ENCODE data around the gene RAPGEF4. TPM values are rescaled to one million over a fixed set of nuclear protein-coding genes. Genes with fewer than 3 reads are reported as not detected.

The RAPGEF4 gene
- total and polyA plus RNA-seq, 2 donors (not counting 1 experiment from before 2014, with no cell fraction given), result 0.22 to 0.30 TPM

DNA sequence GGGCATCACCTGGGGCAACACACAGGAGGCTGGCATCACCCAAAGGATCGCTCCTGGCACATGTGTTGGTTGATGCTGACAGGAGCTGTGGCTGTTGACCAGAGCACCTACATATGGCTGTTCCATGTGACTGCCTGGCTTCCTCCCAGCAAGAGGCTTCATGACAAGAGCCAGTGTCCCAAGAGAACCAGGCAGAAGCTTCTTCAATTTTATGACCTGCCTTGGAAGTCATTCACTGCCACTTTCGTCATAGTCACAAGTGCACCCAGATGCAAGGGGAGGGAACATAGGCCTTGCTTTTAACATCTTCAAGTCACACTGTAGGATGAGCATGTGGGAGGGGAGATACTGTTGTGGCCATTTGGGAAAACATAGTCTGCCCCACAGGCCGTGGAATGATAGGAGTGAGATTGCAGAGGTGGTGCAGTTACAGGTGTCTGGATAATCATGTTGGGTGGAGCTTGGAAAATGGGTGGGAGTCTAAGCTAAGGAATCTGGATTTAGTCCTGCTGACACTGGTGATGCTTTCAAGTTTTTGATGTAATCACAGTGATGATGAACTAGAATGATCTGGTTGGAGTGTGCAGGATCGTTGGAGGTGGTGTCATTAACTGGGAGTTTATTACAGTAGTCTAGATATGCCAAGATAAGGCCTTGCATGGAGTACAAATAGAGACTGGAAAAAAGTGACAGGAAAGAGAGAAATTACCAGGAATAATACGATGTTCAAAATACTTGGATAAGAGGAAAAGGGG, 107.0 kb downstream of the RAPGEF4 start:
- Histone ChIP-seq H3K4me3 (ENCODE audit: control extremely low read depth in 1 of 5, extremely low read depth in 1 of 5, insufficient read depth in 1 of 5, low read depth in 2 of 5, low read length in 4 of 5) (no peak overlapping the region), H3K79me2 (ENCODE audit: control insufficient read depth, insufficient read depth, low read length) (no peaks in the 10 kb centered on the region), H3K9ac (ENCODE audit: low read length) (no peak overlapping the region), H3K4me2 (replicated peaks; ENCODE audit: low read depth, low read length, poor library complexity, severe bottlenecking) (no peak overlapping the region), H3K4me1 (ENCODE audit: control insufficient read depth in 2 of 2, insufficient read depth in 2 of 2, low read length in 2 of 2) (no peaks in the 10 kb centered on the region), H3K27me3 (replicated peaks in 1 of 4; ENCODE audit: control extremely low read depth in 1 of 4, control insufficient read depth in 3 of 4, insufficient read depth in 4 of 4, low read length in 3 of 4) (peaks cover 0 to 5% (median 0%) of the 10 kb centered on the region in 4 experiments), H3K36me3 (replicated peaks in 1 of 2; ENCODE audit: control extremely low read depth in 1 of 2, control insufficient read depth in 1 of 2, extremely low read depth in 1 of 2, insufficient read depth in 2 of 2, low read length in 1 of 2) (no peaks in the 10 kb centered on the region), H3K9me3 (ENCODE audit: control extremely low read depth in 1 of 3, control insufficient read depth in 2 of 3, insufficient read depth in 1 of 3, low read length in 2 of 3) (no peaks in the 10 kb centered on the region), H4K20me1 (ENCODE audit: control insufficient read depth, insufficient read depth, low read length, poor library complexity, severe bottlenecking) (no peaks in the 10 kb centered on the region), H3K27ac (ENCODE audit: low read length in 2 of 2) (no peak overlapping the region), H2AFZ (ENCODE audit: insufficient read depth, low read depth, low read length, poor library complexity, severe bottlenecking) (no peak overlapping the region)
- Mint-ChIP-seq H3K4me1 (no peaks in the 10 kb centered on the region), H3K4me3 (no peak overlapping the region), H3K9me3 (ENCODE audit: insufficient read depth) (no peaks in the 10 kb centered on the region), H3K27ac (no peak overlapping the region), H3K27me3 (peaks cover 7% of the 10 kb centered on the region)
- ChIA-PET CTCF (no interaction called here), POLR2A (no interaction called here)
- no peak for DNase-seq
- TF ChIP-seq EZH2 (IDR thresholded peaks at IDR 0.05; ENCODE audit: borderline replicate concordance, insufficient read depth, low read depth, low read length, poor library complexity, severe bottlenecking) (no peak), CTCF (IDR thresholded peaks at IDR 0.05) (no peak)
- ATAC-seq (ENCODE audit: low read depth), result no peak
- intact Hi-C loops (cut with micrococcal nuclease), result no loop called here
- 93% methylated on average over 5 of the region's 5 CpGs for WGBS (ENCODE audit: insufficient coverage)

- no peak for ATAC-seq (ENCODE audit: low read depth)
- H3K9me3 ChIP-seq (ENCODE audit: control extremely low read depth in 1 of 3, control insufficient read depth in 2 of 3, insufficient read depth in 1 of 3, low read length in 2 of 3), result no peaks in the 10 kb centered on the region
- WGBS (ENCODE audit: insufficient coverage), result 100% methylated on average over 1 of the region's 1 CpG
- intact Hi-C loops (cut with micrococcal nuclease), result no loop called here
- H3K4me1 ChIP-seq (ENCODE audit: control insufficient read depth in 2 of 2, insufficient read depth in 2 of 2, low read length in 2 of 2), result no peaks in the 10 kb centered on the region
- H3K79me2 ChIP-seq (ENCODE audit: control insufficient read depth, insufficient read depth, low read length), result no peaks in the 10 kb centered on the region
- no peak overlapping the region for H2AFZ ChIP-seq (ENCODE audit: insufficient read depth, low read depth, low read length, poor library complexity, severe bottlenecking)
- Mint-ChIP-seq H3K9me3 (ENCODE audit: insufficient read depth) (no peaks in the 10 kb centered on the region), H3K27ac (no peak overlapping the region), H3K4me3 (no peak overlapping the region), H3K4me1 (no peaks in the 10 kb centered on the region), H3K27me3 (peaks cover 7% of the 10 kb centered on the region)
- H3K27ac ChIP-seq (ENCODE audit: low read length in 2 of 2), result no peak overlapping the region
- H4K20me1 ChIP-seq (ENCODE audit: control insufficient read depth, insufficient read depth, low read length, poor library complexity, severe bottlenecking), result no peaks in the 10 kb centered on the region
- no peak overlapping the region for H3K4me2 ChIP-seq (replicated peaks; ENCODE audit: low read depth, low read length, poor library complexity, severe bottlenecking)
- DNase-seq, result no peak
- no peaks in the 10 kb centered on the region for H3K36me3 ChIP-seq (replicated peaks in 1 of 2; ENCODE audit: control extremely low read depth in 1 of 2, control insufficient read depth in 1 of 2, extremely low read depth in 1 of 2, insufficient read depth in 2 of 2, low read length in 1 of 2)
- TF ChIP-seq EZH2 (IDR thresholded peaks at IDR 0.05; ENCODE audit: borderline replicate concordance, insufficient read depth, low read depth, low read length, poor library complexity, severe bottlenecking) (no peak), CTCF (IDR thresholded peaks at IDR 0.05) (no peak)
- ChIA-PET CTCF (no interaction called here), POLR2A (no interaction called here)
- H3K27me3 ChIP-seq (replicated peaks in 1 of 4; ENCODE audit: control extremely low read depth in 1 of 4, control insufficient read depth in 3 of 4, insufficient read depth in 4 of 4, low read length in 3 of 4), result peaks cover 0 to 5% (median 0%) of the 10 kb centered on the region in 4 experiments
- no peak overlapping the region for H3K4me3 ChIP-seq (ENCODE audit: control extremely low read depth in 1 of 5, extremely low read depth in 1 of 5, insufficient read depth in 1 of 5, low read depth in 2 of 5, low read length in 4 of 5)
- no peak overlapping the region for H3K9ac ChIP-seq (ENCODE audit: low read length)
Observed at GRCh38 chr2:172843266-172843582, 107.6 kb downstream of the RAPGEF4 start.

Data from B cell (primary cell).